Stimulated activated CD8-positive, alpha-beta memory T cell treated with anti-CD3 and anti-CD28 coated beads, Interleukin-7, amount 100 ng/mL, for 4 hours (primary cell): ENCODE measurements around the gene GRIK4.
"Not testable (repeated sequence)": the region's sequence is repeated elsewhere in the genome, so short reads cannot be mapped to it uniquely, and the experiment has no call there.

Experiments
- DNase-seq, 2 donors: peaks; one replicate each; pipeline ENCODE4 v3.0.0-alpha.2; 2020; ENCODE audit warnings: low read depth in 2 of 2

Gene GRIK4

GRCh38 chr11:120740380-120740779 lies 228.8 kb downstream of the GRIK4 start:
- no peak for DNase-seq

- DNase-seq, result no peak
Measured at GRCh38 chr11:120744016-120744994, 232.8 kb downstream of the GRIK4 start.

GRCh38 chr11:120746376-120746775 lies 234.8 kb downstream of the GRIK4 start:
- no peak for DNase-seq

- no peak for DNase-seq
Measured at GRCh38 chr11:120746836-120747609, 235.5 kb downstream of the GRIK4 start.

DNA sequence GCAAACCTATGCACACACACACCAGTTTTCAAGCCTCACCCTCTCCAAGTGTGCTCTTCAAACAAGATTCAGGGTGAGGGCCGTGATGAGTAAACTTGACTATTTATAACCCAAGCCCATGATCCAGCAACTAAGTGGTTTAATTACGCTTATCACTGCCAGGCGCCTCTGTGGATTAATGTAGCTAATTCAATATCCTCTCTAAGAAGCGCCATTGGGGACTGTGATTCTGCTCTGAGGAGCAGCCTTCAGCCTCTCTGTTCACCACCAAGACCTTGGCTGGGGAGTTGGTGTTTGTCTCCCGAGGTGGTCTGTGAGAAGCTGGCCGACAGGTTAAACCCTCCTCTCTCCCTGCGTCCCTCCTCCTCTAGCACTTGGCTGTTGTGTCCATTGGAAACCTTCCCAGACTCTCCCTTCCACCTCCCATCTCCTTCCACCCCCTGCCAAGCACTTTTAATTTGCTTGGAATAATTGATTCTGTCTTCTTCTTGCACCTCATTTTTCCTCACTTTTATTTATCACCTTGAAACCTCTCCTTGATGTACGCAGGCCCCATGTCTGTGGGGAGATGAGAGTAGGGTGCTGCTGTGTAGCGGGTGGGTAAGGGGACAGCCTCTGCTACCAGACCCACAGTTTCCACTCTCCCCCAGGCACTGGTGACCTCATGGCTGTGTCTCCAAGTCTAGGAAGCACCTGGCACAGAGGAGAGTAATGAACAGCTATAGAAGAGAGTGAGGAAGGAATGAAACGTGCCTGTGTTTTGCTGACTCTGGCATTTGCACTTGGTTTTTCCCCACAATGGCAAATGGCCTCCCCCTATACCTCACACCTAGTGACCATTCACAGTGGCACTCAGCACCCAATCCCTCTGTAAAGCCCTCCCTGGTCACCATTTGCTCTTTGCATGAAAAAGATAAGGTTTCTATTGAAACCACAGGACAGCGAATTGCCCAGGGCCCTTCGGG lies 236.6 kb downstream of the GRIK4 start:
- no peak for DNase-seq

GRCh38 chr11:120749395-120749794 lies 237.8 kb downstream of the GRIK4 start:
- DNase-seq, result no peak

GRCh38 chr11:120750647-120751549 lies 239.3 kb downstream of the GRIK4 start:
- DNase-seq, result no peak

DNA sequence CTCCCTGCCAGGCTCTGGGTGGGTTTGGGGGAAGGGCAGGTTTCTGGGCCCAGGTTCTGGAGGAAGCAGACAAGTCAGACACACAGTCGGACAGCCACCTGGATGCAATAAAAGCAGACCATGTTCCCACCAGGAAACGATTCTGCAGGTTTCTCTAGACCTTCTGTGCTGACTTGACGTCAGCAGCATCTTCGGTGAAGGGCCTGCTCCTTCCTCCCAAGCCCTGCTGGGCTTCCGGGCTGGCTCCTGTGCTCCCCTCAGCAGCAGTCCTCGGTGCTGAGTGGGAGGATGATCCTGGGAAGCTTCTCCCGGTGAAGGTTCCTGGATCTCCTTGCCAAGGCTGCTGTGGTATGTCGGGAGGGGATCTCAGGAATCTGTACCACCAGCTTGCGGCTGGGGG lies 240.0 kb downstream of the GRIK4 start:
- no peak for DNase-seq

DNA sequence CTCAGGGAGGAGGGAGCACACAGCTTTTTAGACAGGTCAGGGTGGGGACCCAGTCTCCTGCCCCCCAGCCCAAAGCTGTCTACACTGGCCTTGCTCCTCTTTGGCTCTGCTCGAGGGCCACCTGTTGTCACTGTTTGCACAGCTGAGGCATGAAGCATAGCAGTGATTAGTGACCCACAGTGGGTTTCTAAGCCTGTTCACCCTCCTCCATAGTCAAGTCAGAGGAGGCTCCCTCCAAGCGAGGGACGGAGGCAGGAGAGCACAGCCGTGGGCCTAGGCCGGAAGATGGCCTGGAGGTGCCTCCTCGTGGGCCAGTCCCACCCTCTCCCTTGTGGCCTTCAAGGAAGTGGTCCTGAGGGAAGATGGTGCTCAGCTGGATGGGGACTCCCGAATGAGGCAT lies 241.1 kb downstream of the GRIK4 start:
- DNase-seq, result no peak

- DNase-seq, result no peak
Measured at GRCh38 chr11:120756931-120757330, 245.4 kb downstream of the GRIK4 start.

GRCh38 chr11:120759046-120759445 lies 247.5 kb downstream of the GRIK4 start:
- no peak for DNase-seq

DNA sequence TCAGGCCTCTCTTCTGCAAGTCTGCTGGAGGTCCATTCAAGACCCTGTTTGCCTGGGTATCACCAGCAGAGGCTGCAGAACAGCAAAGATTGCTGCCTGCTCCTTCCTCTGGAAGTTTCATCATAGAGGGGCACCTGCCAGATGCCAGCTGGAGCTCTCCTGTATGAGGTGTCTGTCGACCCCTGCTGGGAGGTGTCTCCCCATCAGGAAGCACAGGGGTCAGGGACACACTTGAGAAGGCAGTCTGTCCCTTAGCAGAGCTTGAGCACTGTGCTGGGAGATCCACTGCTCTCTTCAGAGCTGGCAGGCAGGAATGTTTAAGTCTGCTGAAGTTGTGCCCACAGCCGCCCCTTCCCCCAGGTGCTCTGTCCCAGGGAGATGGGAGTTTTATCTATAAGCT lies 254.2 kb downstream of the GRIK4 start:
- DNase-seq, result not testable (repeated sequence)

DNA sequence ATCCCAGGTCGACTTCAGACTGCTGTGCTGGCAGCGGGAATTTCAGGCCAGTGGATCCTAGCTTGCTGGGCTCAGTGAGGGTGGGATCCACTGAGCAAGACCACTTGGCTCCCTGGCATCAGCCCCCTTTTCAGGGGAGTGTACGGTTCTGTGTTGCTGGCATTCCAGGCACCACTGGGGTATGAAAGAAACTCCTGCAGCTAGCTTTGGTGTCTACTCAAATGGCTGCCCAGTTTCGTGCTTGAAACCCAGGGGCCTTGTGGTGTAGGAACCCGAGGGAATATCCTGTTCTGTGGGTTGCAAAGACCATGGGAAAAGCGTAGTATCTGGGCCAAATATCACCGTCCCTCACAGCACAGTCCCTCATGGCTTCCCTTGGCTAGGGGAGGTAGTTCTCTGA lies 254.8 kb downstream of the GRIK4 start:
- no peak for DNase-seq

GRCh38 chr11:120768949-120769348 lies 257.4 kb downstream of the GRIK4 start:
- no peak for DNase-seq

DNA sequence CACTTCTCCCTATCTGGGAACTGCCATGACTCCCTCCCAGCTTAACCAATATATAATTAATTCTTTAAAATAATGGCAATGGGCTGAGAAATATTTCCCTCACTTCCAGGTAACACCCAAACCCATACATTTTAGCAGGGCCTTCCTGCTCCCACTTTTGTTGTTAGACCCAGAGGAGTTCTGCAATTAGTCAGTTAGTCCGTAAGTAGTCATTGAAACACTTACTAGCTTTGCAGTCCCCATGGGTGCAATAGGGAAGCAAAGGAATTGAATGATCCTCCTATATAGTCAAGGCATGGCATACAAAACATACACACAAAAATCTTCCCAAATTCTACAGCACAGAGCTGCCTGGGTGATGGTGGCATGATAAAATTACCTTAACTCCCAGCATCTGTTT lies 258.4 kb downstream of the GRIK4 start:
- no peak for DNase-seq

- DNase-seq, result no peak
Measured at GRCh38 chr11:120771551-120772060, 260.1 kb downstream of the GRIK4 start.

- DNase-seq, result no peak
Measured at GRCh38 chr11:120773501-120774031, 262.0 kb downstream of the GRIK4 start.

- no peak for DNase-seq
Measured at GRCh38 chr11:120774591-120775386, 263.2 kb downstream of the GRIK4 start.
